HepG2 (cell line): ENCODE data around the gene CREB3. TPM values are rescaled to one million over a fixed set of nuclear protein-coding genes. Genes with fewer than 3 reads are reported as not detected.
A peak's percentile ranks its signal among the peaks of the same experiment; 100 is the strongest.

Experiments used
- BHLHE40 ChIP-seq: IDR thresholded peaks from 2 replicates; pipeline ENCODE4 v1.6.1; 2011; ENCODE audit warnings: low read length, improper control_type of control experiment
- BRD4 ChIP-seq: sonication (generic); formaldehyde crosslinking; IDR thresholded peaks from 2 replicates; pipeline ENCODE4 v1.4.0; 2020; ENCODE audit warnings: missing genetic modification reagents
- CBX1 ChIP-seq: IDR thresholded peaks from one replicate; pipeline ENCODE4 v1.6.1; 2016; ENCODE audit warnings: antibody characterized with exemption, low read depth
- CBX2 ChIP-seq, 2 experiments: fragments of 200-600 bp in 1 of 2; sonication (generic); formaldehyde crosslinking in 1 of 2; IDR thresholded peaks; 2 replicates each; pipeline versions ENCODE4 v1.7.0 to v1.8.1; 2018 to 2022; ENCODE audit warnings: low read depth in 2 of 2, low read length in 1 of 2, mild to moderate bottlenecking in 1 of 2, missing genetic modification reagents in 1 of 2
- DR1 ChIP-seq: sonication (generic); formaldehyde crosslinking; IDR thresholded peaks from 2 replicates; pipeline ENCODE4 v1.8.0; 2021; ENCODE audit warnings: mild to moderate bottlenecking, missing genetic modification reagents, inconsistent platforms
- GABPB1 ChIP-seq: IDR thresholded peaks from 2 replicates; pipeline ENCODE4 v1.6.1; 2016; ENCODE audit warnings: mild to moderate bottlenecking, missing genetic modification reagents, moderate library complexity, missing compliant biosample characterization
- HIC2 ChIP-seq: sonication (generic); formaldehyde crosslinking; IDR thresholded peaks from 2 replicates; pipeline ENCODE4 v1.9.0; 2022; ENCODE audit warnings: low read depth, missing genetic modification reagents
- HOXD1 ChIP-seq: sonication (generic); formaldehyde crosslinking; IDR thresholded peaks from 2 replicates; pipeline ENCODE4 v1.5.0; 2020; ENCODE audit warnings: missing genetic modification reagents
- RFX3 ChIP-seq: IDR thresholded peaks from 2 replicates; pipeline ENCODE4 v1.6.1; 2016; ENCODE audit warnings: missing biosample characterization, missing genetic modification reagents
- RFX5 ChIP-seq: IDR thresholded peaks from 2 replicates; pipeline ENCODE4 v1.6.1; 2011; ENCODE audit warnings: low read depth, low read length, improper control_type of control experiment
- SOX13 ChIP-seq, 3 experiments: fragments of 450-650 bp in 1 of 3; sonication (generic) in 1 of 3; formaldehyde crosslinking in 1 of 3; IDR thresholded peaks in 2 of 3; conservative IDR thresholded peaks in 1 of 3; 2 replicates each; pipeline versions ENCODE4 v1.5.0 to v1.6.1; 2016 to 2020; ENCODE audit warnings: antibody characterized with exemption in 1 of 3, mild to moderate bottlenecking in 1 of 3, missing compliant biosample characterization in 1 of 3, missing genetic modification reagents in 1 of 3, moderate library complexity in 1 of 3
- XRCC5 ChIP-seq: fragments of 200-400 bp; formaldehyde crosslinking; optimal IDR thresholded peaks from 2 replicates; pipeline ENCODE3; 2017; ENCODE audit warnings: mild to moderate bottlenecking, low read length
- YEATS4 ChIP-seq: sonication (generic); formaldehyde crosslinking; IDR thresholded peaks from 2 replicates; pipeline ENCODE4 v1.4.0; 2020; ENCODE audit warnings: missing genetic modification reagents, borderline replicate concordance
- ZBTB39 ChIP-seq: sonication (generic); formaldehyde crosslinking; IDR thresholded peaks from 2 replicates; pipeline ENCODE4 v1.5.0; 2020; ENCODE audit warnings: missing genetic modification reagents
- ZFAT ChIP-seq: sonication (generic); formaldehyde crosslinking; conservative IDR thresholded peaks from 2 replicates; pipeline ENCODE4 v1.8.1; 2023; ENCODE audit warnings: missing genetic modification reagents, inconsistent platforms
- ZFP82 ChIP-seq: sonication (generic); formaldehyde crosslinking; IDR thresholded peaks from 2 replicates; pipeline ENCODE4 v1.5.1; 2020; ENCODE audit warnings: mild to moderate bottlenecking, missing genetic modification reagents, borderline replicate concordance
- ZFY ChIP-seq: sonication (generic); formaldehyde crosslinking; IDR thresholded peaks from 2 replicates; pipeline ENCODE4 v1.4.0; 2020; ENCODE audit warnings: missing genetic modification reagents
- ZNF232 ChIP-seq: sonication (generic); formaldehyde crosslinking; IDR thresholded peaks from 2 replicates; pipeline ENCODE4 v1.4.0; 2020; ENCODE audit warnings: missing genetic modification reagents, borderline replicate concordance
- ZNF260 ChIP-seq: sonication (generic); formaldehyde crosslinking; IDR thresholded peaks from 2 replicates; pipeline ENCODE4 v1.4.0; 2020; ENCODE audit warnings: missing genetic modification reagents, low read depth, mild to moderate bottlenecking, borderline replicate concordance
- ZNF263 ChIP-seq: sonication (generic); formaldehyde crosslinking; IDR thresholded peaks from 2 replicates; pipeline ENCODE4 v1.4.0; 2020; ENCODE audit warnings: missing genetic modification reagents
- ZNF296 ChIP-seq: sonication (generic); formaldehyde crosslinking; conservative IDR thresholded peaks from 2 replicates; pipeline ENCODE4 v1.5.0; 2020; ENCODE audit warnings: mild to moderate bottlenecking, missing genetic modification reagents
- ZNF382 ChIP-seq: sonication (generic); formaldehyde crosslinking; IDR thresholded peaks from 2 replicates; pipeline ENCODE4 v1.5.0; 2020; ENCODE audit warnings: missing genetic modification reagents, mild to moderate bottlenecking, borderline replicate concordance
- ZNF672 ChIP-seq: sonication (generic); formaldehyde crosslinking; IDR thresholded peaks from 2 replicates; pipeline ENCODE4 v1.8.1; 2022; ENCODE audit warnings: missing genetic modification reagents
- ZNF704 ChIP-seq: sonication (generic); formaldehyde crosslinking; IDR thresholded peaks from 2 replicates; pipeline ENCODE4 v1.8.1; 2023; ENCODE audit warnings: mild to moderate bottlenecking, inconsistent platforms, moderate library complexity, missing genetic modification reagents, borderline replicate concordance
- ZNF709 ChIP-seq: sonication (generic); formaldehyde crosslinking; IDR thresholded peaks from 2 replicates; pipeline ENCODE4 v1.5.0; 2020; ENCODE audit warnings: mild to moderate bottlenecking, missing genetic modification reagents
- ZNF780A ChIP-seq: sonication (generic); formaldehyde crosslinking; IDR thresholded peaks from 2 replicates; pipeline ENCODE4 v1.8.0; 2022; ENCODE audit warnings: mild to moderate bottlenecking, missing genetic modification reagents, moderate library complexity
- ZSCAN29 ChIP-seq: sonication (generic); formaldehyde crosslinking; conservative IDR thresholded peaks from 2 replicates; pipeline ENCODE4 v1.4.0; 2020; ENCODE audit warnings: mild to moderate bottlenecking, missing genetic modification reagents
- polyA plus RNA-seq, 8 experiments: library from polyadenylated mRNA; depleted of rRNA in 3 of 8; stranded (reverse) in 7 of 8; unstranded in 1 of 8; fragments of >200 nt; fragmentation: Illumina TruSeq in 4 of 8; extraction: Trizol in 4 of 8; gene quantifications; 2 replicates each; pipeline versions ENCODE4 v1.2.1 to v1.2.3, GENCODE V29; 2011 to 2016; ENCODE audit warnings: low read depth in 4 of 8, missing spikeins in 1 of 8, mixed read lengths in 1 of 8; ENCODE audit not compliant: insufficient read depth in 1 of 8
- total RNA-seq, 5 experiments: library from RNA; depleted of rRNA; stranded (reverse); fragments of >200 nt; fragmentation: Illumina TruSeq; extraction: Trizol; gene quantifications; 2 replicates each; pipeline ENCODE4 v1.2.3, GENCODE V29; 2016; ENCODE audit warnings: low read depth in 1 of 5

Gene CREB3
- total and polyA plus RNA-seq, 2 of the 13 experiments (the other 11 are each of a cell fraction or from before 2014, with no cell fraction given) = 11.1 to 34.2 TPM

GRCh38 chr9:35748858-35749514 lies 16.5 kb downstream of the CREB3 start, which contains the start of the genes GBA2 and RGP1 (continued):
- TF ChIP-seq GABPB1 = peak; percentile 96
- TF ChIP-seq ZNF780A (CRISPR knock-in tag) = no peak
- TF ChIP-seq ZNF709 (CRISPR knock-in tag) = no peak
- peak; percentile 82; the same call in 1 of the 2 replicates for TF ChIP-seq YEATS4 (CRISPR knock-in tag)
- no peak for TF ChIP-seq SOX13 (IDR thresholded peaks at IDR 0.05)
- TF ChIP-seq SOX13 (CRISPR knock-in tag; conservative IDR thresholded peaks at IDR 0.05 in 1 of 2, IDR thresholded peaks at IDR 0.05 in 1 of 2) = peak in 1 of 2 experiments; percentile 17; a peak in 1 of 4 replicates
- TF ChIP-seq ZFAT = no peak
- TF ChIP-seq ZFY (CRISPR knock-in tag) = peak; percentile 90
- no peak for TF ChIP-seq ZNF382
- TF ChIP-seq ZNF296 = no peak
- TF ChIP-seq ZSCAN29 (CRISPR knock-in tag) = no peak
- TF ChIP-seq RFX3 (CRISPR knock-in tag) = no peak
- no peak for TF ChIP-seq ZNF260 (CRISPR knock-in tag)
- TF ChIP-seq BHLHE40 = no peak
- TF ChIP-seq ZBTB39 (CRISPR knock-in tag) = no peak
- peak; percentile 31 for TF ChIP-seq BRD4 (CRISPR knock-in tag)
- TF ChIP-seq CBX2 (IDR thresholded peaks at IDR 0.05; ENCODE audit: low read depth, low read length) = no peak
- TF ChIP-seq CBX2 (CRISPR knock-in tag; IDR thresholded peaks at IDR 0.05; ENCODE audit: low read depth) = no peak
- no peak for TF ChIP-seq XRCC5
- no peak for TF ChIP-seq RFX5
- no peak; the same call in 1 of the 2 replicates for TF ChIP-seq DR1 (CRISPR knock-in tag)
- TF ChIP-seq ZFP82 (CRISPR knock-in tag) = no peak
- TF ChIP-seq ZNF263 (CRISPR knock-in tag) = 0 out of 2 replicates have a peak, but pooled peaks have one; percentile 14
- TF ChIP-seq HOXD1 = no peak
- no peak for TF ChIP-seq ZNF672
- TF ChIP-seq HIC2 (CRISPR knock-in tag) = peak; percentile 89
- TF ChIP-seq ZNF232 (CRISPR knock-in tag) = no peak
- TF ChIP-seq CBX1 = no peak
- no peak for TF ChIP-seq ZNF704 (CRISPR knock-in tag)
